ENCODE data around the gene SCNM1. TPM values are rescaled to one million over a fixed set of nuclear protein-coding genes. Genes with fewer than 3 reads are reported as not detected.

The SCNM1 gene
- total RNA-seq, 1 experiment from 2014 or later, result 34.1 TPM

DNA sequence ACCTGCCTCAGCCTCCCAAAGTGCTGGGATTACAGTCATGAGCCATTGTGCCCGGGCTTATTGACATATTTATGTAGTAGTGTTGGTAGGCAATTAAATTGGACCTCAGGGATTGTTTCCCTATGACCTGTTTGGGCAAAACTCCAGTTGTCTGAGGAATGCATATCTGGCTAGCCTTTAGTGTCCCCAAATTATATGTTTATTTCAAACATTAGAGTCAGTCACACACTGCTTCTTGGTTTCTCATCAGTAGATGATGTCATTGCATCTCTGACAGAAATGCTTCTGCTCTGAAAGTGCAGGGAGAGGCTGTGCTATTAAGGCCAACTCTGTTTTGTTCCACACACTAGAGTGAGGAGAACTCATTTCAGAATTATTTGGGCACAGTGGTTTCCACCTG is 44.9 kb downstream of the SCNM1 start:
- ChIA-PET RAD21 (ENCODE audit: low non-redundant PET in 1 of 2, low total read pairs in 2 of 2, uncharacterized antibody in 2 of 2, unreplicated experiment in 2 of 2) (no interaction called here), POLR2A (no interaction called here), CTCF (no interaction called here)
- Histone ChIP-seq H4K20me1 (ENCODE audit: insufficient read depth) (peaks cover 3% of the 10 kb centered on the region; the same call in 1 of the 2 replicates), H3K27me3 (ENCODE audit: insufficient read depth, low read length) (no peaks in the 10 kb centered on the region), H3K4me3 (replicated peaks in 1 of 2; ENCODE audit: low read depth in 1 of 2, low read length in 2 of 2) (no peak overlapping the region), H2AFZ (ENCODE audit: low read depth, low read length, poor library complexity, severe bottlenecking) (no peak overlapping the region), H3K4me1 (ENCODE audit: control insufficient read depth in 1 of 2, insufficient read depth in 2 of 2, low read length in 2 of 2) (no peaks in the 10 kb centered on the region), H3K9ac (ENCODE audit: low read length) (no peak overlapping the region), H3K36me3 (ENCODE audit: control insufficient read depth in 1 of 2, insufficient read depth in 2 of 2, low read length in 2 of 2) (peaks cover 11 to 12% of the 10 kb centered on the region in 2 experiments; a peak in 2 of 4 replicates), H3K9me3 (ENCODE audit: control insufficient read depth in 1 of 2, insufficient read depth in 1 of 2, low read depth in 1 of 2, low read length in 2 of 2) (no peaks in the 10 kb centered on the region), H3K4me2 (ENCODE audit: low read length) (no peak overlapping the region), H3K79me2 (ENCODE audit: insufficient read depth, low read length) (peaks cover 97% of the 10 kb centered on the region), H3K27ac (ENCODE audit: low read depth, low read length) (no peak overlapping the region), H3K9me2 (ENCODE audit: insufficient read depth) (no peaks in the 10 kb centered on the region)
- ATAC-seq, result no peak
- TF ChIP-seq TCF7L2 (IDR thresholded peaks at IDR 0.05; ENCODE audit: borderline replicate concordance, extremely low read depth, insufficient read depth, insufficient read length) (no peak), ZNF274 (IDR thresholded peaks at IDR 0.05; ENCODE audit: low read depth, low read length) (no peak), ZFX (IDR thresholded peaks at IDR 0.05) (no peak), CEBPB (IDR thresholded peaks at IDR 0.05; ENCODE audit: low read depth) (no peak), SRF (IDR thresholded peaks at IDR 0.05; ENCODE audit: low read depth) (no peak)
- TF ChIP-seq, protein P1, sequence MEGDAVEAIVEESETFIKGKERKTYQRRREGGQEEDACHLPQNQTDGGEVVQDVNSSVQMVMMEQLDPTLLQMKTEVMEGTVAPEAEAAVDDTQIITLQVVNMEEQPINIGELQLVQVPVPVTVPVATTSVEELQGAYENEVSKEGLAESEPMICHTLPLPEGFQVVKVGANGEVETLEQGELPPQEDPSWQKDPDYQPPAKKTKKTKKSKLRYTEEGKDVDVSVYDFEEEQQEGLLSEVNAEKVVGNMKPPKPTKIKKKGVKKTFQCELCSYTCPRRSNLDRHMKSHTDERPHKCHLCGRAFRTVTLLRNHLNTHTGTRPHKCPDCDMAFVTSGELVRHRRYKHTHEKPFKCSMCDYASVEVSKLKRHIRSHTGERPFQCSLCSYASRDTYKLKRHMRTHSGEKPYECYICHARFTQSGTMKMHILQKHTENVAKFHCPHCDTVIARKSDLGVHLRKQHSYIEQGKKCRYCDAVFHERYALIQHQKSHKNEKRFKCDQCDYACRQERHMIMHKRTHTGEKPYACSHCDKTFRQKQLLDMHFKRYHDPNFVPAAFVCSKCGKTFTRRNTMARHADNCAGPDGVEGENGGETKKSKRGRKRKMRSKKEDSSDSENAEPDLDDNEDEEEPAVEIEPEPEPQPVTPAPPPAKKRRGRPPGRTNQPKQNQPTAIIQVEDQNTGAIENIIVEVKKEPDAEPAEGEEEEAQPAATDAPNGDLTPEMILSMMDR (IDR thresholded peaks at IDR 0.05 in 2 of 3, conservative IDR thresholded peaks at IDR 0.05 in 1 of 3; ENCODE audit: borderline replicate concordance in 1 of 3, insufficient read depth in 1 of 3, low read depth in 2 of 3, low read length in 2 of 3), result no peak
- intact Hi-C loops (cut with micrococcal nuclease), result no loop called here
- no TSS peak for BruUV-seq (replicated peaks)
- no peak for DNase-seq (ENCODE audit: low read depth, low spot score)

DNA sequence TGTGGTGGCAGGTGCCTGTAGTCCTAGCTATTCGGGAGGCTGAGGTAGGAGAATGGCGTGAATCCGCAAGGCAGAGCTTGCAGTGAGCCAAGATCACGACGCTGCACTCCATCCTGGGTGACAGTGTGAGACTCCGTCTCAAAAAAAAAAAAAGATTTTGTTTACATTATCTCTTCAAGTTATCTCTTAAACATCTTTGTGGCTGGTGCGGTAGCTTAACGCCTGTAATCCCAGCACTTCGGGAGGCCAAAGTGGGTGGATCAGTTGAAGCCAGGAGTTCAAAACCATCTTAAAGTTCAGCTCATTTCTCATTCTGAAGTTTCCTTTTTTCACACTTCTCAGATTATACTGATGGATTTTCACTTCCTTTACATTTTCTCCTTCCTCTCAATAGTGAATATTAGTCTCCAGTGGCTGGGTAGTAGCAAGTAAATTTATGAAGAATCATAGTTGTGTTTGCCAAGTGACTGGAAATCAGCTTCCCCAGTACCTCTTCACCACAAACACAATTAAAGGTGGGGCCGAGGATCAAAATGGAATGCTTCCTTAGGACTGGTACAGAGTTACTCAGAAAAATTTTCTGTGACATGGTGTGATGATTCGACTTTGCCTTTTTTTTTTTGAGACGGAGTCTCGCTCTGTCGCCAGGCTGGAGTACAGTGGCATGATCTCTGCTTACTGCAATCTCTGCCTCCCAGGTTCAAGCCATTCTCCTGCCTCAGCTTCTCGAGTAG is 46.2 kb downstream of the SCNM1 start:
- Histone ChIP-seq H3K36me3 (ENCODE audit: control insufficient read depth in 1 of 2, insufficient read depth in 2 of 2, low read length in 2 of 2) (peaks cover 6% of the 10 kb centered on the region in 2 experiments; a peak in 3 of 4 replicates), H3K27ac (ENCODE audit: low read depth, low read length) (no peak overlapping the region), H3K9ac (ENCODE audit: low read length) (no peak overlapping the region), H4K20me1 (ENCODE audit: insufficient read depth) (peaks cover 3% of the 10 kb centered on the region; the same call in 1 of the 2 replicates), H3K9me3 (ENCODE audit: control insufficient read depth in 1 of 2, insufficient read depth in 1 of 2, low read depth in 1 of 2, low read length in 2 of 2) (no peaks in the 10 kb centered on the region), H3K4me3 (replicated peaks in 1 of 2; ENCODE audit: low read depth in 1 of 2, low read length in 2 of 2) (no peak overlapping the region), H3K4me2 (ENCODE audit: low read length) (no peak overlapping the region), H2AFZ (ENCODE audit: low read depth, low read length, poor library complexity, severe bottlenecking) (no peak overlapping the region), H3K4me1 (ENCODE audit: control insufficient read depth in 1 of 2, insufficient read depth in 2 of 2, low read length in 2 of 2) (no peaks in the 10 kb centered on the region), H3K27me3 (ENCODE audit: insufficient read depth, low read length) (no peaks in the 10 kb centered on the region), H3K79me2 (ENCODE audit: insufficient read depth, low read length) (peaks cover 97% of the 10 kb centered on the region), H3K9me2 (ENCODE audit: insufficient read depth) (no peaks in the 10 kb centered on the region)
- ChIA-PET POLR2A (no interaction called here), CTCF (no interaction called here), RAD21 (ENCODE audit: low non-redundant PET in 1 of 2, low total read pairs in 2 of 2, uncharacterized antibody in 2 of 2, unreplicated experiment in 2 of 2) (no interaction called here)
- BruUV-seq (replicated peaks), result no TSS peak
- intact Hi-C loops (cut with micrococcal nuclease), result no loop called here
- ATAC-seq (no peak), DNase-seq (ENCODE audit: low read depth, low spot score) (no peak)
- TF ChIP-seq YY1 (IDR thresholded peaks at IDR 0.05; ENCODE audit: extremely low read depth, insufficient replicate concordance, low read depth, low read length) (no peak), EGR1 (IDR thresholded peaks at IDR 0.05; ENCODE audit: low read depth) (no peak), JUND (IDR thresholded peaks at IDR 0.05) (no peak), POLR2A (IDR thresholded peaks at IDR 0.05; ENCODE audit: borderline replicate concordance, extremely low read depth, insufficient read depth, insufficient read length) (no peak), ZNF274 (IDR thresholded peaks at IDR 0.05; ENCODE audit: low read depth, low read length) (no peak), SIN3A (IDR thresholded peaks at IDR 0.05; ENCODE audit: low read depth) (no peak)
- TF ChIP-seq, protein P1 (IDR thresholded peaks at IDR 0.05 in 2 of 3, conservative IDR thresholded peaks at IDR 0.05 in 1 of 3; ENCODE audit: borderline replicate concordance in 1 of 3, insufficient read depth in 1 of 3, low read depth in 2 of 3, low read length in 2 of 3), result no peak
